ENCODE measurements around the gene BSPRY. TPM values are rescaled to one million over a fixed set of nuclear protein-coding genes. Genes with fewer than 3 reads are reported as not detected.
"Not testable (repeated sequence)": the region's sequence is repeated elsewhere in the genome, so short reads cannot be mapped to it uniquely, and the experiment has no call there.

BSPRY gene
- total RNA-seq, 1 experiment from 2014 or later: 1.5 TPM

DNA sequence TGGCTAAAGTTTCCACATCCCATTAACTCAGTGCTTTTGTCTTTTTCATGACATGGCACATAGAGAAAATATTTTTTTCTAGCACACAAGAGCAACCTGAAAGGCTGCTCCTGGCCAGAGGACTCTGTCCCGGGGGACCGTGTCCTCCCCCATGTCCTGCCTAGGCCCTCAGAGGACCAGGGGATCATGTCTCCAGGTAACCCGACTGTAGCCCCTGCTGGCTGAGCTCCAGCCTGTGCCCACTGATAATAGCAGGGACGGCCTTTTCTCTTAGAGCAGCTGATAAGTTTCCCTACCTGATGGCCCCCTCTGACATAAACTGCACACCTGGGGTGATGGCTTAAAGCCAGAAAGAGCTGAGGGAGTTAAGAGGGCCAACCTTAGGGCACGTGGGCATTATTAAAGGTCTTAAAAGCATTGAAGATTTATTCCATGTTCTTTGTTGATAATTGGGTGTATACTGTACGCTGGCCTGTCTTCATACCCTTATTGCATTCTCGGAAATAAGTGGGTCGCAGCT is 21.5 kb downstream of the BSPRY start:
- Histone ChIP-seq H3K36me3 (replicated peaks; ENCODE audit: control insufficient read depth, insufficient read depth, low read length) (no peaks in the 10 kb centered on the region; the same call in 1 of the 2 replicates), H3K27me3 (ENCODE audit: control insufficient read depth, insufficient read depth, low read length) (no peaks in the 10 kb centered on the region), H3K4me3 (ENCODE audit: insufficient read depth, low read depth, low read length) (no peak overlapping the region)
- DNase-seq: peak; percentile 58

DNA sequence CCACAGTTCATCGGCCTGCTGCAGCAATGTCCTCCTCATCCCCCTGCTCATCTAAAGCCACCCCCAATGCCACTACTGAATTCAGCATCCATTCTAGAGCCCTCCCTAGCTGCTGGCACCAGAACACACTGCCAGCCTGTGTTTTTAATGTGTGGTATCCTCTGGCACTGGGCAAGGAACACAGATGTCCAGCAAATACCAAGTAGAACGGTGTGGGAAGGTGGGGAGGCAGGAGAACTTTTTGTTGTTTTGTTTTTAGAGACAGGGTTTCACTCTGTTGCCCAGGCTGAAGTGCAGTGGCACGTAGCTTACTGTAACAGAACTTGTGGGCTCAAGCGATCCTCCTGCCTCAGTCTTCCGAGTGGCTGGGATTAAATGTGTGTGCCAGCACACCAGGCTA is 22.7 kb downstream of the BSPRY start:
- DNase-seq: no peak
- H3K27me3 ChIP-seq (ENCODE audit: control insufficient read depth, insufficient read depth, low read length): no peaks in the 10 kb centered on the region
- H3K4me3 ChIP-seq (ENCODE audit: insufficient read depth, low read depth, low read length): no peak overlapping the region
- H3K36me3 ChIP-seq (replicated peaks; ENCODE audit: control insufficient read depth, insufficient read depth, low read length): no peaks in the 10 kb centered on the region; the same call in 1 of the 2 replicates

DNA sequence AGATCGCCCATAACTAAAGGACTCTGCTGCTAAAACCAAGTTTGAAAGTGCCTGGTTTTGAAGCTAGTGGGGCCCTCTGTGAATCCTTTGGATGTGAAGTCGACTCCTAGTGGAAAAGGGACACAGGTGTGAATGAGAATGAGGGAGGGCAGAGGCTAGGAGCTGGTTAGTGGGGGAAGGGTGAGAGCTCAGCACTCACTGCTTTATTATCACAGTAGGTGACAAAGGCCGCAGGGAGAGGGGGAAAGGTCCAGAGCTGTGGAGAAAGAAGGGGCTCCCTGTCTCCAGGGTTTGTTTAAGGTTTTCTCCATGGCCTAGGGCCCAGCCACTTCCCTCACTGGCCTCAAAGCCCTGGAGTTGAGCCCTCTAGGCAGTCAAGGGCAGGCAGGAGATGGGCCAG is 23.9 kb downstream of the BSPRY start:
- peak; percentile 40 for DNase-seq
- no peaks in the 10 kb centered on the region for H3K27me3 ChIP-seq (ENCODE audit: control insufficient read depth, insufficient read depth, low read length)
- no peaks in the 10 kb centered on the region; the same call in 1 of the 2 replicates for H3K36me3 ChIP-seq (replicated peaks; ENCODE audit: control insufficient read depth, insufficient read depth, low read length)
- H3K4me3 ChIP-seq (ENCODE audit: insufficient read depth, low read depth, low read length): no peak overlapping the region

DNA sequence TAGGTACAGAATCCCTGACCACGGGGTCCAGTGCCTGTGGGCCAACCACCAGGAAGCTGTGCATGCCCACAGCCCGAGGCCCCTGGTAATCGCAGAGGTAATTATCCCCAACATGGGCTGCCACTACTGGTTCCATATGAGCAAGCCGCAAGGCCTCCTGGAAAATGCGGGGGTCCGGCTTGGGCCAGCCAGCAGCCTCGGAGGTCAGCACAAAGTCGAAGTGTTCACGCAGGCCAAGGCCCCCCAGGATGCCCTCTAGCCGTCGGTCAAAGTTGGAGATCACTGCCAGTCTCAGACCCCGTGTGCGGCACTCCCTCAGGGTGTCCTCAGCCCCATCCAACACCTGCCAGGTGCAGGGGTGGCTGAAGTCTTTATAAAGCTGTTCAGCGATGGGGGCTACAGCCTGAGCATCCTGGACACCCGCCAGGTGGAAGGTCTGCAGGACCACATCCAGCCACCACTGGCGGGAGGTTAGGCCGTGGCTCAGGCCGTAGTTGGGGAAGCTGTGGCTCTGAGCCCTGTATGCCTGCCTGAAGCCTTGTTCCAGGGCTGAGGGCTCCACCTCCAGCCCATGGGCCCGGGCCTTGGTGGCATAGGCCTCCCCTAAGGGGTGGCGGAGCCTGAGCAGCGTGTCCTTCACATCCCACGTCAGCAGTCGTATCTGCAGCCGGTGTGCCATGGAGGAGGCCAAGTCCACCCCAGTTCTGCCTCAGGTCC is 24.5 kb downstream of the BSPRY start:
- peak; percentile 33 for DNase-seq
- H3K27me3 ChIP-seq (ENCODE audit: control insufficient read depth, insufficient read depth, low read length): no peaks in the 10 kb centered on the region
- no peaks in the 10 kb centered on the region; the same call in 1 of the 2 replicates for H3K36me3 ChIP-seq (replicated peaks; ENCODE audit: control insufficient read depth, insufficient read depth, low read length)
- H3K4me3 ChIP-seq (ENCODE audit: insufficient read depth, low read depth, low read length): no peak overlapping the region

DNA sequence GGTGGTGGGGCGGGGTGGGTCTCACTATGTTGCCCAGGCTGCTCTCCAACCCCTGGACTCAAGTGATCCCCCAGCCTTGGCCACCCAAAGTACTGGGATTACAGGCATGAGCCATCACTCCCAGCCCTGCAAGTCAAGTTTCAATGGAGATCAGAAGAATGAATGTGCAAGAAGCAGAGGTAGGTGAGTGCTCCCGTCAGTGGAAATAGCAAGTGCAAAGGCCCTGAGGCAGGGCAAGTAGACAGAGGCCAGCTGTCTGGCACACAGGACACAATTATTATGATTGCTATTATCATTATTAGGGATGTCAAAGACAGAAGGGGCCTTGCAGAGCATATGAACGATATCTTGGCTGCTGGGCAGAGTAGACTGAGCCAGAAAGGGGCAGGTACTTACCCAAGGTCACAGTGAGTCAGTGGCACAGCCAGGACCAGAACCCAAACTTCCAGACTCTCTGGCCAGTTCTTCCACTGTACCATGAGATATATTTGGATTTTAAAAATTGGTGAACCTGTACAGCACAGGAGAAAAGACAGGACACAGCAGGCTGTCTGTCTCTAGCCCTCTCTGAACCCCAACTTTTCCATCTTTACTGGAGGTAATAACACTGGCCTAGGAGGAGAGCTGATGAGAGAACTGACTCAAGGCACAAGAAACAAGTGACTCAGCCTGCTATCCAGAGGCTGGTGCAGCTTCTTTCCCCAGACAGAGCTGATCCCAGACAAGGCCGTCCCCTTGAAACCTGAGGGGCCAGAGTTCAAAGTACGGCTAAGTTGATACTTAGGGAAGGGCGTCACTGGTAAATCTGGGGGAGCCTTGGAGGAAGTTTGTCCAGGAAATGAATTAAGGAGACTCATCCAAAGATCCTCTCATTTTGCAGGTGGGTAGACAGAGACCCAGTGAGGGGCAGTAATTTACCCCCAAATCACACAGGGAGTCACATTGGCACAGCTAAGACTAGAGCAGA is 26.0 kb downstream of the BSPRY start:
- Histone ChIP-seq H3K27me3 (ENCODE audit: control insufficient read depth, insufficient read depth, low read length) (no peaks in the 10 kb centered on the region), H3K36me3 (replicated peaks; ENCODE audit: control insufficient read depth, insufficient read depth, low read length) (no peaks in the 10 kb centered on the region; the same call in 1 of the 2 replicates), H3K4me3 (ENCODE audit: insufficient read depth, low read depth, low read length) (peak overlapping the region; percentile 30)
- peak; percentile 29 for DNase-seq

DNA sequence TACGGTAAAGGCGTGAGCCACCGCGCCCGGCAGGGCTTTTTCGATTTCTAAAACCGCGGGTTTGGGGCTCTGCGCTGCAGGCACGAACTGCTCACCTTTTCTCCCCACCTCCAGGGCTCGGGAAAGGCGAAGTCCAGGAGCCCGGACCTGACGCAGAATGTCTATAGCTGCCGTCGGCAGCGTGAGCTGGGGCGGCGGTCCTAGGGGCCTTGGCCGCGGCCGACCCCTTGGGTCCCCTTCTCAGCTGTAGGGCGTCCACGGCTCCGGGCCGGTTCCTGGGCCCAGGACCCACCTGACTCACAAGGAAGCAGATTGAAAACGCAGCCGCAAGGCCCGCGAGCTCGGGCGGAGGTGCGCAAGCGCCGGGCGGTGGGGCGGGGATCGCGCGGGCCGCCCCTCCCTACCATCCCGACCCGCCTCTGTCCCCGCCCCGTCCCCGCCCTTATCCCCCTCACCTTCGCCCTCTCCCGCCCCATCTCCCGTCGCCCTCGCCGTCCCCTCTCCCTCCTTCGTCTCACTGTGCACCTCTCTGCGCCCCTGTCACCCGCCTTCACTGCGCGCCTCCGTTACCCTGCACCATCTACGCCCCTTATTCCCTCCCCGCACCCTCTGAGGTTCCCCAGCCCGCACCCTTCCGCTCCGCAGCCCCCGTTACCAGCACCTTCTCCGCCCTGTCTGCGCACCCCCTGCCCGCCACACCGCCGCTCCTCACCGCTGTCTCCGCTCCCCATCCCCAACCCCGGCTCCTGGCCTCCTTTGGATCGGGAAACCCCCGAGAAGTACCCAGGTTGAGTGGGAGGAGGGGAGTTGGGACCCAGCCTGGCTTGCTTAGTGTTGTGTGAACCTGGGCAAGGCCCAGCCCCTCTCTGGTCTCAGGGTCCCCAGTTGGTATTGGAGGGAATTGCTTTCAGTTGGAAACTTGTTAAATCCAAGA is 27.6 kb downstream of the BSPRY start, which contains the start of gene HDHD3:
TSS of gene HDHD3 (minus strand) at position 353 of the 934 bp plus-strand sequence. CDS start 2,632 bp downstream, outside the sequence.
- H3K36me3 ChIP-seq (replicated peaks; ENCODE audit: control insufficient read depth, insufficient read depth, low read length): no peaks in the 10 kb centered on the region; the same call in 1 of the 2 replicates
- H3K4me3 ChIP-seq (ENCODE audit: insufficient read depth, low read depth, low read length): peak within 1 kb of the TSS; percentile 85
- H3K27me3 ChIP-seq (ENCODE audit: control insufficient read depth, insufficient read depth, low read length): no peaks in the 10 kb centered on the region
- DNase-seq: peak; percentile 99

DNA sequence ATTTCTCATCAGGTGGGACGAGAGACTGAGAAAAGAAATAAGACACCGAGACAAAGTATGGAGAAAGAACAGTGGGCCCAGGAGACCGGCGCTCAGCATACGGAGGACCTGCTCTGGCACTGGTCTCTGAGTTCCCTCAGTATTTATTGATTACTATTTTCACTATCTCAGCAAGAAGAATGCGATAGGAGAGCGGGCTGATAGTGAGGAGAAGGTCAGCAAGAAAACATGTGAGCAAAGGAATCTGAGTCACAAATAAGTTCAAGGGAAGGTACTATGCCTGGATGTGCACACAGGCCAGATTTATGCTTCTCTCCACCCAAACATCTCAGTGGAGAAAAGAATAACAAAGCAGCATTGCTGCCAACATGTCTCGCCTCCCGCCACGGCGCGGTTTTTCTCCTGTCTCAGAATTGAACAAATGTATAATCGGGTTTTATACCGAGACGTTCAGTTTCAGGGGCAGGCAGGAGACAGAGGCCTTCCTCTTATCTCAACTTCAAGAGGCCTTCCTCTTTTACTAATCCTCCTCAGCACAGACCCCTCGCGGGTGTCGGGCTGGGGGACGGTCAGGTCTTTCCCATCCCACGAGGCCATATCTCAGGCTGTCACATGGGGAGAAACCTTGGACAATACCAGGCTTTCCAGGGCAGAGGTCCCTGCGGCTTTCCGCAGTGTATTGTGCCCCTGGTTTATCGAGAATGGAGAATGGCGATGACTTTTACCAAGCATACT is 29.9 kb downstream of the BSPRY start:
- H3K36me3 ChIP-seq (replicated peaks; ENCODE audit: control insufficient read depth, insufficient read depth, low read length); H3K4me3 ChIP-seq (ENCODE audit: insufficient read depth, low read depth, low read length); H3K27me3 ChIP-seq (ENCODE audit: control insufficient read depth, insufficient read depth, low read length); DNase-seq: not testable (repeated sequence)

DNA sequence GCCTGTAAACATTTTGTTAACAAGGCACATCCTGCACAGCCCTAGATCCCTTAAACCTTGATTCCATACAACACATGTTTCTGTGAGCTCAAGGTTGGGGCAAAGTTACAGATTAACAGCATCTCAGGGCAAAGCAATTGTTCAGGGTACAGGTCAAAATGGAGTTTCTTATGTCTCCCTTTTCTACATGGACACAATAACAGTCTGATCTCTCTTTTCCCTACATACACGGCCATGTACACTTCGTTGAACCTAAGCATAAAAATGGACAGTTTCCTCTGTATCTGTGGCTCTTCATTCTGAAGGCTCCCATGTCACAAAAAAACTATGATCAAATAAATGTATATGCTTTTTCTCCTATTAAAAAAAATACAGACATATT is 30.5 kb downstream of the BSPRY start:
- H3K4me3 ChIP-seq (ENCODE audit: insufficient read depth, low read depth, low read length); H3K36me3 ChIP-seq (replicated peaks; ENCODE audit: control insufficient read depth, insufficient read depth, low read length); H3K27me3 ChIP-seq (ENCODE audit: control insufficient read depth, insufficient read depth, low read length); DNase-seq: not testable (repeated sequence)

DNA sequence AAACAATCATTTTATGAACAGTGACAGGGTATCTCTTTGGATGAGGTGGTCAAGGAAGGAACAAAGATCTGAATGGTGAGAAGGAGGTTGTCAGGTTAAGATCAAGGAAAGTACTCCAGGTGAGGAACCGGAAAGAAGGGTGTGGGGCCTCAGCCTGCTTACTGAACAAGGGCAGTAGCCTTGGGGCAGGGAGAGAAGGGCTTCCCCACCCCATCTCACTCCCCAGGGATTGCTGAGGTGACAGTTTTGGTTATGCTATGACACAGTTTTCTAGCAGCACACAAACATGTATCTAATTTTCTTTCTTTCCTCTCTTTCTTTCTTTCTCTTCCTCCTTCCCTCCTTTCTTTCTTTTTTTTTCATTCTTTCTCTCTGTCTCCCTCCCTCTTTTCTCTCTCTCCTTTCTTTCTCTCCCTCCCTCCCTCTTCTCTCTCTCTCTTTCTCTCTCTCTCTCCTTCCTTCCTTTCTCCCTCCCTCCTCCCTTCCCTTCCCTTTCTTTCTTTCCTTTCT is 31.6 kb downstream of the BSPRY start:
- no peaks in the 10 kb centered on the region for H3K27me3 ChIP-seq (ENCODE audit: control insufficient read depth, insufficient read depth, low read length)
- no peaks in the 10 kb centered on the region for H3K36me3 ChIP-seq (replicated peaks; ENCODE audit: control insufficient read depth, insufficient read depth, low read length)
- no peak overlapping the region for H3K4me3 ChIP-seq (ENCODE audit: insufficient read depth, low read depth, low read length)
- no peak for DNase-seq

DNA sequence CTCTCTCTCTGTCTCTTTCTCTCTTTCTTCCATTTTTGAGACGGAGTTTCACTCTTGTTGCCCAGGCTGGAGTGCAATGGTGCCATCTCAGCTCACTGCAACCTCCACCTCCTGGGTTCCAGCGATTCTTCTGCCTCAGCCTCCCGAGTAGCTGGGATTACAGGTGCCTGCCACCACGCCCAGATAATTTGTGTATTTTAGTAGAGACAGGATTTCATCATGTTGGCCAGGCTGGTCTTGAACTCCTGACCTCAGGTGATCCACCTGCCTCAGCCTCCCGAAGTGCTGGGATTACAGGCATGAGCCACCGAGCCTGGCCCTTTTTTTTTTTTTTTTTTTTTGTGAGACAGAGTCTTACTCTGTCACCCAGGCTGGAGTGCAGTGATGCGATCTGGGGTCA is 32.1 kb downstream of the BSPRY start:
- H3K4me3 ChIP-seq (ENCODE audit: insufficient read depth, low read depth, low read length); H3K27me3 ChIP-seq (ENCODE audit: control insufficient read depth, insufficient read depth, low read length); DNase-seq; H3K36me3 ChIP-seq (replicated peaks; ENCODE audit: control insufficient read depth, insufficient read depth, low read length): not testable (repeated sequence)

DNA sequence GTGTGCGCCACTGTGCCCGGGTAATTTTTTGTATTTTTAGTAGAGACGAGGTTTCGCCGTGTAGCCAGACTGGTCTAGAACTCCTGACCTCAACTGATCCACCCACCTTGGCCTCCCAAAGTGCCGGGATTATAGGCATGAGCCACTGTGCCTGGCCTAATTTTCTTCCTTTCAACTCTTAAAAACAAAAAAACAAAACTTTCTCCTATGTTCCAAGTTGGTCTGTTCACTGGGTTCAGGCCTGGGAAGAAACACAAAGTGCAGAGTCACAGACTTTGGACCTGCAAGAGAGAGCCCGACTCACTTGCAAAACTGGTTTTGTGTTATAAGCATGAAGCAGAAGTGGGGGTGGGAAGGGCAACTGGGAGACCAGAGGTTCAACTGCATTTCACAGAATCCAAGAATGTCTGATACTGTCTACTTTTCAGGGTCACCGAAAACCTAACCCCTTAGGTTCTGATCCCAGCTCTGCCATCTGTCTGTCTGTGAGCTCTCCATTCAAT is 32.6 kb downstream of the BSPRY start:
- H3K36me3 ChIP-seq (replicated peaks; ENCODE audit: control insufficient read depth, insufficient read depth, low read length): no peaks in the 10 kb centered on the region
- H3K27me3 ChIP-seq (ENCODE audit: control insufficient read depth, insufficient read depth, low read length): no peaks in the 10 kb centered on the region
- no peak overlapping the region for H3K4me3 ChIP-seq (ENCODE audit: insufficient read depth, low read depth, low read length)
- no peak for DNase-seq

DNA sequence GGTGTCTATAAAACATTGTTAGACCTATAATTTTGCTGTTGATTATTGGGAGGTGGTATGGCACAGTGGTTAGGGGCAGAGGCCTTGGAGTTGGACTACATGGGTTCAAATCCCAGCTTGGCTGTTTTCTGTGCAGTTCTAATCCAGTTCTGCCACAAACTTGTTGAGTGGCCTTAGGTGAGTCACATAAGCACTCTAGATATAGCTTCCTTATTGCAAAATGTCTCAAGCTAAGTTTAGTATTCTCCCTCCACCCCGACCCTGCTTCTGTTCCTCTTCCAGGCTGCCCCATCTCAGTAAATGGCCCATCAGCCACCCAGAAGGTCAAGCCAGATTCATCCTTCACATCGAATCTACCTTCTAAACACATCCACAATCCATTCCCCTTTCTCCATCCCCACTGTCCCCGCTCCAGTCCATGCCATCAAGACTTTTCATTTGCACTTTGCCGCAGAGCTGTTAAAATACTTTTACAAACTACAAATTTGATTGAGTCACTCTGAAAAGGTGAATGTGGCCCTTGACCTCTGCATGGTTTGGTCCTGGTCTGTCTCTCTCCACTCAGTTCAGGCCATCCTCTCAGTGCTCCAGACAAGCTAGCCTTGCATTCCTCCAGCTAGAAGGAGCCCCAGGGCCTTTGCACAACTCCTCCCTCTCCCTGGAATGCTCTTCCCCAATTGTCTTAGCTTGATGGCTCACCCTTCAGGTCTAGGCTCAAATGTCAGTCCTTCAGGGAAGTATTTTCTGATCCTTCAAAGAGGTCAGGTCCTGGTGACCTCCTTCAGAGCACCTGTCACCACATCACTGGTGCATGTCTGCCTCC is 37.4 kb downstream of the BSPRY start:
- Histone ChIP-seq H3K36me3 (replicated peaks; ENCODE audit: control insufficient read depth, insufficient read depth, low read length) (peaks cover 3% of the 10 kb centered on the region), H3K4me3 (ENCODE audit: insufficient read depth, low read depth, low read length) (no peak overlapping the region)

More for the DNA sequence above, 37.4 kb downstream of the BSPRY start:
- DNase-seq: no peak
- H3K27me3 ChIP-seq (ENCODE audit: control insufficient read depth, insufficient read depth, low read length): no peaks in the 10 kb centered on the region
